GM21367 (cell line): ENCODE results near the gene CLIC3.
A peak's percentile ranks its signal among the peaks of the same experiment; 100 is the strongest.

Experiments used
- ATAC-seq: cut with Tn5 transposase; IDR thresholded peaks from one replicate; pipeline ENCODE4 v1.9.1; 2021; ENCODE audit not compliant: unreplicated experiment

Gene CLIC3

DNA sequence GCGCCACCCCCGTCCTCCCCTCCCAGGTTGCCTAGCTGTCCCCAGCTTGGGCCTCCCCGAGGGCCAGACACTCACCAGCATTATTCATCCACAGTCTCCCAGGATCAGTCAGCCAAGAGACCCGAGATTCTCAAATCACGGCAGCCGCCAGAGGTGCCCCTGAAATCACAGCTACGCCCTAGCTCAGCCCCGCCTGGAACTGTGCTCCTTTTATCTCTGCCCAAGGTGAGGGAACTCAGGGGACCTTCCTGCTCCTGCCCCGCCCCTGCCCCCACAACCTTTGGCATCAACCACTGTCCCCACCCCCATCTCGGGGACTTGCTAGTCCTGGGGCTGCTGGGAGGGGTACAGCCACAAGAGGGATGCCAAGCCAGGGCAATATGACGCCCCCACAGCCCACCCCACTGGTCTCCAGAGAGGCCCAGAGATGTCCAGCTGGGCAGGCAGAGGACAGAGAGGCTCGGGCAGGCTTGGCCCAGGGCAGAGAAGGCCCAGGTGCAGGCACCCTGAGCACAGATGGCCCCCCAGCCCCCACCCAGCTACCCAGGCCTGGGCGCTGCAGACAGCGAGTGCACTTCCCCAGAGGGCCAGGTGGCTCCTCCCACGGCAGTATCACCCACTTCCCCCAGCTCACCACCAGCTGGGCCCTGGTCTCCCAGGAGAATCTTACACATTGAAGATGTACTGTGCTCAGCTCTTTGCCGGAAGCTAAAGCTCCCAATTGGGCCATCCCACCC, 35.7 kb upstream of the CLIC3 start, which contains the start of gene FUT7:
Gene FUT7 (minus strand): TSS at position 185 of the 737 bp plus-strand sequence. CDS start 97 bp downstream, at position 88.
- ATAC-seq, result no peak

DNA sequence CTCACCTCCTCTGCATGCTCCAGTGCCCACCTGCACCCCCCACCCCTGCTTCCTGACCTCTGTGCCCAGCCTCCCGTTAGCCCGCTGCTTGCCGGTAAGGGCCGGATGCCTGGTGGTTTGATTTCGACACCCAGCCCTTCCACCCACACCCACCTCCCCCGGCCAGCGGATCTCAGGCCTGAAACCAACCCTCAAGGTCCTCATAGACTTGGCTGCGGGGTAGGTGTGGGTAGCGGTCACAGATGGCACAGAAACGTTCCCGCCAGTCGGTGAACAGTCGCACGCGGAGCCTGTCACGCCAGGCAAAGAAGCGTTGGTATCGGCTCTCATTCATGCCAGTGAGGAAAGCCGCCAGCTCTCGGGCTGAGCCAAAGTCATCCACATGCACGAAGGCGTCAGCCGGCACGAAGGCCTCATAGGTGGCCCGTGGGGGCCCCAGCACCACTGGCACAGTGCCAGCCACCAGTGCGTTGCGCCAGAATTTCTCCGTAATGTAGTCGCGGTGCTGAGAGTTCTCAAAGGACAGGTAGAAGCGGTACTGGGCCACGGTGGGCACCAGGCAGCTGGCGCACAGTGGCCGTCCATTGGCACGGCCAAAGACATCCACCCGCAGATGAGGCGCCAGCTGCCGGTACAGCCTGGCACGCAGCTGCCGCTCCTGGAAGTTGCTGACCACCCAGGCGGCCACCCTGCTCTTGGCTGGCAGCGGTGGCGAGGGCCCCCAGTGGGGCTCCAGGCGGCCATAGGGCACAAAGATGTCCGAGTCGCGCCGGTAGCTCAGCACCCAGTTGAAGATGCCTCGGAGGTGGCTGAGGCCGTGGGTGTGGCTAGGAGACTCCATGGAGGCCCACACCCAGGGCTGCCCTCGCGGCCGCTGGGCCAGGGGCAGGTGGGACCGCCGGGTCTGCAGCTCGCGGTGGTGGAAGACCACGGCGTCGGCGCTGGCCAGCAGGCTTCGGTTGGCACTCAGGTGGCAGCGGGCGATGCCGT, 34.5 kb upstream of the CLIC3 start:
- no peak for ATAC-seq

DNA sequence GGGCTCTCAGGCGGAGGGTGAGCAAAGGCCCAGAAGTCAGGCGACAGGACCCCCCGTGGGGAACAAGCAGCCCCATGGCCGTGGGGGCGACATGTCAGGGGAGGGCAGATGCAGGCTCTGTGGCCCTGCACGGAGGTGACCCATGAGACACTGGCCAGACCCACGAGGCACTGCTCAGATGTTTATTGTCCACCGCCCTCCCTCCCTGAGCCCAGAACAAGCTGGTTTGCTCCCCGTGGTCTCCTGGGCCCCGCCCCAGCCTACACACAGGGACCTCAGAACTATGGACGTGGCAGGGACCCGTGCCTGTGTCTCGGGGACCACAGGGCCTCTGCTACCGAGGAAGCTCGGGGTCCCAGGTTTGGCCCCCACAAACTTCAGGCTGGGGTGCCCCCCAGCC, 33.6 kb upstream of the CLIC3 start:
- ATAC-seq, result no peak

DNA sequence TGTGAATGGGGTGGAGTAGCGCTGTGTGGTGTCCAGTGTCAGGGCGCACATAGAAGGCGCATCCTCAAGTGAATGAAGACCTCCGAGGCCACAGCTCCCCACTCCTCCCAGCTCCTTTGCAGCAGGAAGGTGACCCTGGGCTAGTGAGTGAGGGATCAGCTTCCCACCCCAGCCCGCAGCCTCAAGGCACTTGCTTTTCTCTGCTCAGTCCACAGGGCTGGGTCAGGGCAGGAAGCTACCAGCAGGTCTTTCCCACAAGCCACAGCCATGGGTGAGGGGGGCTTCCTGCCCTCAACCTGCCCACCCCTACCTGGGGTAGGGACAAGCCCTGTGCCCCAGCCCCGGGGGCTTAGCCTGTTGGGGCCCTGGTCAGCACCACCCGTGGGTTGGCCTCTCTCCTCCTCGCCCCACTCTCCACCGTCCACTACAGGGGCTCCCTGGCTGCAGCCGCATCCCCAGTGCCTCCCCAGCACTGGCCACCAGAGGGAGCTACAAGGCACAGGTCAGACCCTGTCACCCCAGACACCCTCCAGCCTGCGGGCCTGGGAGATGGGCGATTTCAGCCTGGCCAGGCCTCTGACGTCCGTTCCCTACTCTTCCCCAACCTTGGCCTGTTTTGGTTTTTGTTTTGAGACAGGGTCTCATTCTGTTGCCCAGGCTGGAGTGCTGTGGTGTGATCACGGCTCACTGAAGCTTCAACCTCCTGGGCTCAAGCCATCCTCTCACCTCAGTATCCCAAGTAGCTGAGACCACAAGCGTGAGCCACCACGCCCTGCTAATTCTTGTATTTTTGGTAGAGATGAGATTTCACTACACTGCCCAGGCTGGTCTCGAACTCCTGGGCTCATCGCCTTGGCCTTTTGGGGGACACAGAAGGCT, 32.9 kb upstream of the CLIC3 start:
- ATAC-seq, result peak; percentile 32

DNA sequence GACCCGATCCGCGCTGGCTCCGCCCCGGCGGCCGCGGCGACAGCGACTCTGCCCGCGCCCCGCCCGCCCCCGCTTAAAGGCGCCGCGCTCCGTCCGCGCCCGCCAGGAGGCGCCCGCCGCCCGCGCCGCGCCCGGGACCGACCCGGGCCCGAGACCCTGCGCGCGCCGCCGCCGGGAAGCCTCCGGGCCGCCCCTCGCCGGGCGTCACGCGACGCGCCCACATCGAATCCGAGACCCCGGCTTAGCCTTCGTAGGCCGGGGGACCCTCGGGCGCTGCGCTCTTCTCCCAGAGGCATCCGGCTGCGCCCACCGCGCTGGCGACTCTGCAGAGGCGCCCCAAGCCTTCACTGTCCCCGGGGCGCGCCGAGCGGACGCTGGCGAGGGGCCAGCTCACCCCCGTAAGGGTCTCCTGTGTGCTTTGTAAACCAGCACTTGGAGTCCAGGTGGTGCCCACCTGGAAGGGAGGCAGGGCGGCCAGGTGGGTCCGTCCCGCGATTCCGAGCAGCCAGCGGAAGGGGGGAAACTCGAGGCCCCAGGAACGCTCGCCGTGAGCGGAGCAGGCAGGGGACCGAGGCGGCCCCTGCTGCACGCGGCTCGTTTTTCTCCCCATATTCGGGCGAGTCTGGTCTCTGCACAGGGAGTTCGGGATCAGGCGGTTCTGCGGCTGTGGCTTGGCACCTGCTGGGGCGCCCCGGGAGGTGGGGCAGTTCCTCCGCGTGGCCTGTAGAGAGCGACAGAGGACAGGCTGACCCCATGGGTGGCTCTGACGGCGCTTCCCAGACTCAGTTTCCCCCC, 32.1 kb upstream of the CLIC3 start:
- ATAC-seq, result no peak

DNA sequence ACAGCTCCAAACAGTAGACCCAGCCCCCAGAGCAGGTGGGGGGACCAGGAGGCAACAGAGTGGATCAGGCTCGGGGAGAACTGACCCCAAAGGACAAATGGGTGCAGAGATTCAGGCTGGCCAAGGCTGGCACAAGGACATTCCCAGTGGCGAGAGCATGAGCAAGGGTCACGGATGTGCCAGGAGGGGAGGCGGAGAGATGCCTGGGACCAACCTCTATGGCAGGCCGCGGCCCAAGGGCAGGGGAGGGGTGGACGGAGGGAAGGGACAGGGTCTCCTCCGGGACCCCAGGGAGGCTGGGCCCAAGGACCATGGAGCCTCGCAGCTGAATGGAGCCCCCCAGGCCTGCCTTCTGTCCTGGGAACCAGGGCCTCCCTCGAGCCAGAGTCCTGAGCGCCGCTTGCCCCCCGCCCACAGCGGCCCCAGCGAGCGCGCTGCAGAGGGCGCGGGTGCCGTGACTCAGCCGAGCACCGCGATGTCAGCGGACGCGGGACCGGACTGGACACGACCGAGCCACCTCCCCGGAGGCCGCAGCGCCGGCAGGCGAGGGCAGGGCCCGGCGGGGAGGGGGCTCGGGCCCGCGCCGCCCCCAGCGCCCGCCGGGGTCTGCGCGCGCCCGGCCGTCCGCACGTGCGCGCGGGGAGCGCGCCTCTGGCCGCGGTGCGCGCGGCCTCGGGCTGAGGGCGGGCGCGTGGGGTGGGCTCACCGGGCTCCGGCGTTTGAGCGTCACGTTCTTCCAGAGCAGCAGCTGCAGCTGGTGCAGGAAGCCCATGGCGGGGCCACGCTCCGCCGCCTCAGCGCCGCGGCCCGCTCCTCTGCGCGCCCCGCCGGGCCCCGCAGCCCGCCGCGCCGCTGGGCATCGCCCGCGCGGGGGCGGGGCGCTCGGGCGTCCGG, 31.2 kb upstream of the CLIC3 start, which contains the start of gene ABCA2:
Gene ABCA2 (minus strand): TSS at position 869 of the 894 bp plus-strand sequence. CDS start 97 bp downstream, at position 772.
- no peak for ATAC-seq

DNA sequence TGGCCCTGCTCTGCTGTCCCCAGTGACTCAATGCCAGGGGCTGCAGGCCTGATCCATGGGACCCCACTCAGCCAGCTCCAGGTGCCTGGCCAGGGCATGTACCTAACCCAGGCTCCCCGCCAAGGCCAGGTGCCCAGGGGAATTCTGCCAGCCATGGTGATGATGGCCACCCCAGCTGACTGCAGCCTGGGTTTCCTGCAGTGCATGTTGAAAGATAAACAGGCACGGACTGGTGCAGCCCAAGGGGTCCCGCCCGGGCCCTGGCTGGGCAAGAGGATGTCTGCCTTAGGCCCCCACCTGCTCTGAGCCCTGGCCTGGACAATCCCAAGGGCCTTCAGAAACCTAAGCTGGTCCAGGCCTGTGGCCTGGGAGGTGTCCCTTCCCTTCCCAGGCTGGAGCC, 30.5 kb upstream of the CLIC3 start:
- no peak for ATAC-seq

DNA sequence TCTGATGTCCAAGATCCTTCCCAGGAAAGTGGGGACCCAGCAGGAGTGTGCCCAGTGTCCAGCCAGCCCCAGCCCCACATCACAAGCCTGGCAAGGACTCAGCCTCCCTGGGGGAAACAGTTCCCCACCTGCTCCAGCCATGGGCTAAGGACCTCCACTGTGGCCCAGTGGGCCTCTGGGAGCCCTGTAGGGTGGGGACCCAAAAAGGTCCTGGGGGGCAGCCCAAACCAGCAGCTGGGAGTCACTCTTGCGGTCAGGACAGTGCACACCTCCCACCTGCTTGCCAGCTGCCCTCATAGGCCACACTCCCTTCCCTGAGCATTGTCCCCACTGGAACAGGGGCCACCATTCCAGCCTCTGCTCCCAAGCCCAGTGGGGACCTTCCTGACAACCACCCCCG, 30.0 kb upstream of the CLIC3 start:
- ATAC-seq, result no peak

DNA sequence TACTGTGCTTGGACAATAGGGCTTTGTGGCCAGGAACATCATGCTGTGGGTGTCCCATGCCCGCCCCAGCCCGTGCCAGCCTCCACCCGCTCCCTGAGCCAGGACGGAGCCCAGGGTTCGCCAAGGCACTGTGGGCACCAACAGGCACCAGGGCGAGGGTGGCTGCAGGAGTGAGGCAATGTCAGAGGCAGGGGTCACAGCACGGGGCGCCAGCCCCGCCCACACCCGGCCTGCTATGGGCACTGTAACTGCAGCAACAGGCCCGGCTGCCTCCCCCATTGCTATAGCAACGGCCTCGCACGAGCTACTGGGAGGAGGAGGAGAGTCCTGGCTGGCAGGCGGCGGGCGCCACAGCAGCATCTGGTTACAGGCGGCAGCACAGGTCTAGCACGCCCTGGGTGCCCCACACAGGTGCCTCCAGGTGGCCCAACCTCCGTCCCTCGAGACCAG, 29.2 kb upstream of the CLIC3 start:
- ATAC-seq, result no peak

DNA sequence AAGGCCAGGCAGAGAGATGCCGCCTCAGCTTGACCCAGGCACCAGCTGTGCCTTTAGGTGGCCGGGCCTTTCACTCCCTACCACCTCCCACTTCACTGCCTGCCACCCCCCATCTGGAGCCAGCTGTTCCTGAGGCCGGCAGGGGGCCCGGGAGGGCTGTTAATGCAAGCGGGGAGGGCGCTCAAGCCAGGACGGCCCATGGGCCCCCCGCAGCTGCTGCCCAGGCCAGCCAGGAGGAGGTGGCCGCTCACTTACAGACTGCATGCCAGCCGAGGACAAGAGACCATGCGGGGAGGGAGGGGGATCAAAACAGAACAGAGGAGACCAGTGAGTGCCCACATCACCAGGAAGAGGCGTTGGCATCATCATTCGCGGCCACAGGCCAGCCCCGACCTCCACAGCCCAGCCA, 27.2 kb upstream of the CLIC3 start:
- no peak for ATAC-seq

DNA sequence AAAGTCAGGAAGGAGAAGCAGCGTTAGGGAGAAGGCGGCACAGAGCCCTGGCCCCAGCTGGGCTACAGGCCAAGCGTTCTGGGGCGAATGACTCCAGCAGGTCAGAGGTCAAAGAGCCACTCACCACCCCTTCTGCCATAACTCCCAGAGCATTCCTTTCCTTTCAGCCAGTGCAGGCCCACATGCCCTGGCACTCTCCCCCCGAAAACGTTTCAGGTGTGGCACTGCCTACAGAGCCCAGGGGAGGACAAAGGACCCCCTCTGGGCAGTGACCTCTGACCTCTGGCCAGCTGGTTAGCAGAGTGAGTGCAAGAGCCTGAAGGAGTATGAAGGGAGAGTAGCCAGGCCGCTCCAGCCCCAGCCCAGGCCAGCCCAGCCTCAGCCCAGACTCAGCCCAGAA, 26.8 kb upstream of the CLIC3 start:
- no peak for ATAC-seq

DNA sequence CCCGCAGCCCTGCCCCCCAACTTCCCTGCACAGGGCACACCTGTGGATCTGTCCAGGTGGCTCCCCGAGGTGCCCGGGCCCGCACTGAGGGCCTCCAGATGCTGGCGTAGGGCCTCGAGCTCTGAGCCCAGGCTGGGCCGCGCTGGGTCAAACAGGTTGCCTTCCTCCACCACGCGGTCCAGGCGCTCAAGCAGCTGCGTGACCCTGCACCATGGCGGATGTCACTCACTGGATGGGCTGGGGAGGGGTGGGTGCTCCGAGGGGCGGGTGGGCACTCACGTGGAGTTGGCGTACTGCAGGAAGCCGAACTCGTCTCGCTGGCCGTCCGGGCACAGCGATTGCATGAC, 26.3 kb upstream of the CLIC3 start:
- no peak for ATAC-seq

DNA sequence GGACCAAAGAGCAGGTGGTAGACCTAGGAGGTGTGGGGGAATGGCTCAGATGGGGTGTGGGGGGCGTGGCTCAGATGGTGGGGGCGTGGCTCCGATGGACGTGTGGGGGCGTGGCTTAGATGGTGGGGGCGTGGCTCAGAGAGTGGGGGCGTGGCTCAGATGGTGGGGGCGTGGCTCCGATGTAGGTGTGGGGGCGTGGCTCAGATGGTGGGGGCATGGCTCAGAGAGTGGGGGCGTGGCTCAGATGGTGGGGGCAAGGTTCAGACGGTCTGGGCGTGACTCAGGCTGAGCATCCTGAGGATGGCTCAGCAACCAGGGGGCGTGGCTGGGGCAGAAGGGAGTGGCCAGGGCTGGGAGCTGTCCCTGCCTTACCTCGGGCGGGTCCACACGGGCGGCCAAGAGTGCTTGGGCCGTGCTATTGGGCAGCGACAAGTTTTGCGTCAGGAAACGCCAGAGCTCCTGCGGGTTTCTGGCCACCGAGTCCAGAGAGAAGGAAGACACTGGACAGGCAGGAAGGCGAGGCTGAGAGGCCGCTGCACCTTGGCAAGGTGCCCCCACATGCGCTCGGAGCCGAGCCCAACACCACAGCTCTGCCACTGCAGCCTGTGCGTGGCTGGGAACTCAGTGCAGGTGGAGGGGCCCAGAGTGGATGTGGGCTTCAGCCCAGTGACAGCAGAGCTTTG, 25.8 kb upstream of the CLIC3 start:
- no peak for ATAC-seq

DNA sequence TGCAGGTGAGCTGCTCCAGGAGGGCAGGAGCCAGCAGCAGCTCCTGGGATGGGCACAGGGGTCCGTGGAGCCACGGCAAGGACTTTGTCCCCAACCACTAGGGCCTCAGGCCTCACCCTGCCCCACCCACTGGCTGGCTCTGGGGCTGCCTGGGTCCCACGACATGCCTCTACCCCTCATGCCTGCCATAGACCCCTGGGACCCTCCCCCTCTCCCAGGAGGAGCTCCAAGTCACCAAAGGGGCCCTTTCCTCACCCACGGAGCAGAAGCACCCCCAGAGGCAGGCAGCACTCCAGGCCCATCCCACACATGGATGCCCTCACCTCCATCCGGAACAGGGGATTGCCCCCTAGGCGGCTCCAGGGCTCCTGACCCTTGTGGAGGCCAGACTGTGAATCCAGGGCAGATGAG, 25.2 kb upstream of the CLIC3 start:
- no peak for ATAC-seq

DNA sequence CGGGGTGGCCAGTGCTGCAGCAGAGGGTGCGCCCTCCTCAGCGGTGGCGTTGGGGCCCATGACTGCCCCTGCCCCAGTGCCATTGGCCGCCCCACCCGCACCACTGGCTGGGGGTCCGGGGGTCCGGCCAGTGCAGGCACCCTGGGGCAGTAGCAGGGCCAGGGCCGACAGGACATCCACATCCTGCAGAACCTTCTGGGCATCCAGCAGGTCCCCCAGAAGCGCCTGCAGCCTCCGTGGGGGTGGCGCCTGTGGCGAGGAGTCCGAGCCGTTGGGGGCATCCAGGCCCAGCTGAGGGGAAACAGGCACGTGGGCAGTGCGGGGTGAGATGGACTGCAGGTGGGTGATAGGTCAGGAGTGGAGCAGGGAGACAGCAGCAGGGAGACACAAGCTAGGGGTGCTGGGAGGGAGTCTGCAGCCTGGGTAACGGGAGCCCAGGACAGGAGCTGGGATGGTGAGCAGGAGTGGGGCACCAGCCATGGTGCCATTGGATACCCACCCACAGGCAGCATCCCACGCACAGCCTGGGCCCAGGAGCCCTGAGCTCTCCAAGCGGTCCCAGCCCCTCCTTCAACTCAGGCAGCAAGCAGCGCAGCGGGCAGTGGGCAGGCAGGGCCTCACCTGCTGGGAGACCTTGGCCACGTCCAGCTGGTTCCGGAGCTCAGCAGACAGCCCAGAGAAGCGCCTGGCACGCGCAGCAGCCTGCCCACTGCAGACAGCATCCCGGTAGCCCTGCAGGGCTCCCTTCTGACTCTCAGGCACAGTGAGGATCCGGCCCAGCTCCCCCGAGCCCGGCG, 24.6 kb upstream of the CLIC3 start:
- no peak for ATAC-seq

DNA sequence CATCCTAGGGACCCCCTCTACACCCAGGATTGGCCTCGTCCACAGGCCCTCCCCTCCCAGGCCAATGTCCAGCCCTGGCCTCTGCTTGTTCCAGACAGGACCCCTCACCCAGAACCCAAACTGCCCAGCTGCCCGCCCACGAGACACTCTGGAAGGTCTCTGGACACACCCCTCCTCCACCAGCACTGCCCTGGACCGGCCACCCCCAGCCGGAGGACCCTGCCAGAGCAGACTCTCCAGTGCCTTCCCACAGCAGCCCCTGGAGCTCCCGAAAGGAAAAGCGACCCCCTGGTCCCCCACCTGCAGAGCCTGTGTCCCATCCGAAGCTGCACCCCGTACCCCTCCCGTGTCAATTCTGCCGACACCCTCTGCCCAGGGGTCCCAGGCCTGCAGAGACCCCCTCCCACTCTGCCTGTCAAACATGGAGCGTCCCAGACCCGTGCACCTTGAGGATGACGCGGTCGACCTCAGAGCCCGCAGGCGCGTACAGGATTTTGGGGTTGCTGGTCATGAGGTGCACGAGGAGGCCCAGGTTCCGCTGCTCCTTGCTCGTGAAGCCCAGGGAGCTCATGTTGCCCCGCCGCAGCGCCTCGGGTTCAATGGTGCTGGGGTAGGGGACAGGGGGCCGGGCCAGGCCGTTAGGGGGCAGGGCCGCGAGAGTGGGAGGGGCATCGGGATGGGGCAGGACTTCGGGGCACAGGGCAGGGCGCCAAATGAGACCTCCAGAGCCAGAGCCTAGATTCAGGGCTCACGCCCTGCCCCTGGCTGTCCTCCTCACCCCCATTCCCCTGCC, 23.7 kb upstream of the CLIC3 start:
- ATAC-seq, result no peak
